Ishikawa (cell line): ENCODE results near the gene GPR15LG.

ENCODE experiments used
- CEBPB ChIP-seq: IDR thresholded peaks from 2 replicates; pipeline ENCODE4 v1.6.1; 2012
- EGR1 ChIP-seq: IDR thresholded peaks from 2 replicates; pipeline ENCODE4 v1.6.1; 2012
- EP300 ChIP-seq: IDR thresholded peaks from 2 replicates; pipeline ENCODE4 v1.6.1; 2012; ENCODE audit warnings: borderline replicate concordance
- FOXM1 ChIP-seq: IDR thresholded peaks from 2 replicates; pipeline ENCODE4 v1.6.1; 2012; ENCODE audit warnings: low read depth, borderline replicate concordance
- NFIC ChIP-seq: IDR thresholded peaks from 2 replicates; pipeline ENCODE4 v1.6.1; 2012
- RAD21 ChIP-seq: IDR thresholded peaks from 2 replicates; pipeline ENCODE4 v1.6.1; 2012; ENCODE audit warnings: low read depth
- TAF1 ChIP-seq: IDR thresholded peaks from 2 replicates; pipeline ENCODE4 v1.6.1; 2012; ENCODE audit warnings: low read depth, mild to moderate bottlenecking
- TCF12 ChIP-seq: IDR thresholded peaks from 2 replicates; pipeline ENCODE4 v1.6.1; 2012; ENCODE audit warnings: low read depth
- TEAD4 ChIP-seq: IDR thresholded peaks from 2 replicates; pipeline ENCODE4 v1.6.1; 2012
- YY1 ChIP-seq: IDR thresholded peaks from 2 replicates; pipeline ENCODE4 v1.6.1; 2012; ENCODE audit warnings: low read depth
- ZBTB7A ChIP-seq: IDR thresholded peaks from 2 replicates; pipeline ENCODE4 v1.6.1; 2012; ENCODE audit warnings: low read depth
- TF ChIP-seq, protein P1 (sequence below): IDR thresholded peaks from 2 replicates; pipeline ENCODE4 v1.6.1; 2012
- TF ChIP-seq, protein P2 (sequence below): IDR thresholded peaks from 2 replicates; pipeline ENCODE4 v1.6.1; 2012
- TF ChIP-seq, protein P3 (sequence below): IDR thresholded peaks from 2 replicates; pipeline ENCODE4 v1.6.1; 2012; ENCODE audit warnings: low read depth, mild to moderate bottlenecking

DNA sequence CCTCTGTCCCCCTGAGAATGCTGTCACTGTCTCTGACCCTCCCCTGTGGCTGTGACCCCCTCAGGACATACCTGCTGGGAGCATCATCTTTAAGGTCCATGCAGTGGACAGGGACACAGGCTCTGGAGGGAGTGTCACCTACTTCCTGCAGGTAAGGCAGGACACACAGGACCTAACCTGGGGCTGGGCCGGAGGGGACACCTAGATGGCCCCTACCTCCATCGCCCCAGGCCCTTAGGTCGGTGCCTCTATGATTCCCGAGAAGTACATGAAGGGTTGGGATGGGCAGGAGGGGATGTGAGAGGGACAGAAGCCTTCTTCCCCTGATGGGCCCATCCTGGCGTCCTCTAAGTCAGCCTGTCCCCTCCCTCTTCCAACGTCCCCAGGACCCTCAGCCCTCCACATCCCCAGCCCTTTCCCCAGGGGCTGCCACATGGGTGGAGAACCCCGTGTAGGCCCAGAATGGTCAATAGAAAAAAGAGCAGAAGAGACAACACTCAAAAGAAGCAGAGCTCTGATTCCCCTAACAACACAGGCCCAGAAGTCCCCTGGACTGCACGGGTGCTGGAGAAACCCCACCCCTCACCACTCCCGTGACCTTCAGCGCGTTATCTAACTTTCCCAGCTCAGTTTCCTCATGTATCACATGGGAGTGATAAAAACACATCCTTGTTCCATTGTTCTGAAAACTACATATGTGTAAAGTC is 27.1 kb downstream of the GPR15LG start:
- TF ChIP-seq, protein P1, sequence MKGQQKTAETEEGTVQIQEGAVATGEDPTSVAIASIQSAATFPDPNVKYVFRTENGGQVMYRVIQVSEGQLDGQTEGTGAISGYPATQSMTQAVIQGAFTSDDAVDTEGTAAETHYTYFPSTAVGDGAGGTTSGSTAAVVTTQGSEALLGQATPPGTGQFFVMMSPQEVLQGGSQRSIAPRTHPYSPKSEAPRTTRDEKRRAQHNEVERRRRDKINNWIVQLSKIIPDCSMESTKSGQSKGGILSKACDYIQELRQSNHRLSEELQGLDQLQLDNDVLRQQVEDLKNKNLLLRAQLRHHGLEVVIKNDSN: no peak
- TF ChIP-seq EGR1 (no peak), TCF12 (no peak), YY1 (no peak), TEAD4 (no peak), RAD21 (no peak), ZBTB7A (no peak), EP300 (no peak), NFIC (no peak), TAF1 (no peak), FOXM1 (no peak), CEBPB (no peak)
- TF ChIP-seq, protein P2, sequence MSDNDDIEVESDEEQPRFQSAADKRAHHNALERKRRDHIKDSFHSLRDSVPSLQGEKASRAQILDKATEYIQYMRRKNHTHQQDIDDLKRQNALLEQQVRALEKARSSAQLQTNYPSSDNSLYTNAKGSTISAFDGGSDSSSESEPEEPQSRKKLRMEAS: no peak
- TF ChIP-seq, protein P3, sequence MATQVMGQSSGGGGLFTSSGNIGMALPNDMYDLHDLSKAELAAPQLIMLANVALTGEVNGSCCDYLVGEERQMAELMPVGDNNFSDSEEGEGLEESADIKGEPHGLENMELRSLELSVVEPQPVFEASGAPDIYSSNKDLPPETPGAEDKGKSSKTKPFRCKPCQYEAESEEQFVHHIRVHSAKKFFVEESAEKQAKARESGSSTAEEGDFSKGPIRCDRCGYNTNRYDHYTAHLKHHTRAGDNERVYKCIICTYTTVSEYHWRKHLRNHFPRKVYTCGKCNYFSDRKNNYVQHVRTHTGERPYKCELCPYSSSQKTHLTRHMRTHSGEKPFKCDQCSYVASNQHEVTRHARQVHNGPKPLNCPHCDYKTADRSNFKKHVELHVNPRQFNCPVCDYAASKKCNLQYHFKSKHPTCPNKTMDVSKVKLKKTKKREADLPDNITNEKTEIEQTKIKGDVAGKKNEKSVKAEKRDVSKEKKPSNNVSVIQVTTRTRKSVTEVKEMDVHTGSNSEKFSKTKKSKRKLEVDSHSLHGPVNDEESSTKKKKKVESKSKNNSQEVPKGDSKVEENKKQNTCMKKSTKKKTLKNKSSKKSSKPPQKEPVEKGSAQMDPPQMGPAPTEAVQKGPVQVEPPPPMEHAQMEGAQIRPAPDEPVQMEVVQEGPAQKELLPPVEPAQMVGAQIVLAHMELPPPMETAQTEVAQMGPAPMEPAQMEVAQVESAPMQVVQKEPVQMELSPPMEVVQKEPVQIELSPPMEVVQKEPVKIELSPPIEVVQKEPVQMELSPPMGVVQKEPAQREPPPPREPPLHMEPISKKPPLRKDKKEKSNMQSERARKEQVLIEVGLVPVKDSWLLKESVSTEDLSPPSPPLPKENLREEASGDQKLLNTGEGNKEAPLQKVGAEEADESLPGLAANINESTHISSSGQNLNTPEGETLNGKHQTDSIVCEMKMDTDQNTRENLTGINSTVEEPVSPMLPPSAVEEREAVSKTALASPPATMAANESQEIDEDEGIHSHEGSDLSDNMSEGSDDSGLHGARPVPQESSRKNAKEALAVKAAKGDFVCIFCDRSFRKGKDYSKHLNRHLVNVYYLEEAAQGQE: no peak
